ENCODE data around the gene MCTP2.

DNA sequence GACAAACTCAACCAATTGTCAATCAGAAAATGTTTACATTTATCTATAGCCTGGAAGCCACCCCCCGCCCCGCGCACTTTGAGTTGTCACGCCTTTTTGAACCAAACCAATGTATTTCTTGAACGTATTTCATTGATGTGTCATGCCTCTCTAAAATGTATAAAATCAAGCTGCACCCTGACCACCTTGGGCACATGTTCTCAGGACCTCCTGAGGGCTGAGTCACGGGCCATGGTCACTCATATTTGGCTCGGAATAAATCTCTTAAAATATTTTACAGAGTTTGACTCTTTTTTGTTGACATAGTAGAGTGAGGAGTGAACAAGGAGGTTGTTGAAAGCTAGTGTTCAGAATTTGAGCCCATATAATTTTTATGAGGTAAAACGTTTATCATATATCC lies 6.5 kb downstream of the MCTP2 start:
- TF ChIP-seq, protein P1, sequence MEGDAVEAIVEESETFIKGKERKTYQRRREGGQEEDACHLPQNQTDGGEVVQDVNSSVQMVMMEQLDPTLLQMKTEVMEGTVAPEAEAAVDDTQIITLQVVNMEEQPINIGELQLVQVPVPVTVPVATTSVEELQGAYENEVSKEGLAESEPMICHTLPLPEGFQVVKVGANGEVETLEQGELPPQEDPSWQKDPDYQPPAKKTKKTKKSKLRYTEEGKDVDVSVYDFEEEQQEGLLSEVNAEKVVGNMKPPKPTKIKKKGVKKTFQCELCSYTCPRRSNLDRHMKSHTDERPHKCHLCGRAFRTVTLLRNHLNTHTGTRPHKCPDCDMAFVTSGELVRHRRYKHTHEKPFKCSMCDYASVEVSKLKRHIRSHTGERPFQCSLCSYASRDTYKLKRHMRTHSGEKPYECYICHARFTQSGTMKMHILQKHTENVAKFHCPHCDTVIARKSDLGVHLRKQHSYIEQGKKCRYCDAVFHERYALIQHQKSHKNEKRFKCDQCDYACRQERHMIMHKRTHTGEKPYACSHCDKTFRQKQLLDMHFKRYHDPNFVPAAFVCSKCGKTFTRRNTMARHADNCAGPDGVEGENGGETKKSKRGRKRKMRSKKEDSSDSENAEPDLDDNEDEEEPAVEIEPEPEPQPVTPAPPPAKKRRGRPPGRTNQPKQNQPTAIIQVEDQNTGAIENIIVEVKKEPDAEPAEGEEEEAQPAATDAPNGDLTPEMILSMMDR (IDR thresholded peaks at IDR 0.05) = no peak
- no peak for TF ChIP-seq EP300 (IDR thresholded peaks at IDR 0.05)
